Measurements from ENCODE around the gene TNPO3.

TNPO3 gene

GRCh38 chr7:128904381-128905197 lies 150.3 kb downstream of the TNPO3 start:
- ATAC-seq = peak; percentile 63 to 64
